SU-DHL-6 (cell line): ENCODE measurements around the gene GPR35.

Source experiments
- EZH2phosphoT487 ChIP-seq: fragments of 200-600 bp; sonication (generic), shearing (Covaris generic); conservative IDR thresholded peaks from 2 replicates; pipeline ENCODE4 v1.6.1; 2018; ENCODE audit warnings: mild to moderate bottlenecking, antibody characterized with exemption, low read length, moderate library complexity, mixed read lengths
- TF ChIP-seq, protein P1 (sequence below): fragments of 200-600 bp; sonication (generic); IDR thresholded peaks from one replicate; pipeline ENCODE4 v1.5.1; 2017; ENCODE audit warnings: antibody characterized with exemption, mild to moderate bottlenecking, low read length, moderate library complexity; ENCODE audit not compliant: insufficient read depth, poor library complexity, severe bottlenecking

DNA sequence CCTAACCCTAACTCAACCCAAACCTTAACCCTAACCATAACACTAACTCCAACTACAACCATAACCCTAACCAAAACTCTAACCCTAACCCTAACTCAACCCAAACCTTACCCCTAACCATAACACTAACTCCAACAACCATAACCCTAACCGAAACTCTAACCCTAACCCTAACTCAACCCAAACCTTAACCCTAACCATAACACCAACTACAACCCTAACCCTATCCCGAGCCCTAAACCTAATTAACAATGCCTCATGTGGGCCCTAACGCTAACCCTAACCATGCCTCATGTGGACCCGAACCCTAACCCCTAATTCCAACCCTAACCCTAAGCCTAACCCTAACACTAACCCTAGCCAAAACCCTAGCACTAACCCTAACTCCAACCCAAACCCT, 11.5 kb upstream of the GPR35 start:
- TF ChIP-seq, protein P1, sequence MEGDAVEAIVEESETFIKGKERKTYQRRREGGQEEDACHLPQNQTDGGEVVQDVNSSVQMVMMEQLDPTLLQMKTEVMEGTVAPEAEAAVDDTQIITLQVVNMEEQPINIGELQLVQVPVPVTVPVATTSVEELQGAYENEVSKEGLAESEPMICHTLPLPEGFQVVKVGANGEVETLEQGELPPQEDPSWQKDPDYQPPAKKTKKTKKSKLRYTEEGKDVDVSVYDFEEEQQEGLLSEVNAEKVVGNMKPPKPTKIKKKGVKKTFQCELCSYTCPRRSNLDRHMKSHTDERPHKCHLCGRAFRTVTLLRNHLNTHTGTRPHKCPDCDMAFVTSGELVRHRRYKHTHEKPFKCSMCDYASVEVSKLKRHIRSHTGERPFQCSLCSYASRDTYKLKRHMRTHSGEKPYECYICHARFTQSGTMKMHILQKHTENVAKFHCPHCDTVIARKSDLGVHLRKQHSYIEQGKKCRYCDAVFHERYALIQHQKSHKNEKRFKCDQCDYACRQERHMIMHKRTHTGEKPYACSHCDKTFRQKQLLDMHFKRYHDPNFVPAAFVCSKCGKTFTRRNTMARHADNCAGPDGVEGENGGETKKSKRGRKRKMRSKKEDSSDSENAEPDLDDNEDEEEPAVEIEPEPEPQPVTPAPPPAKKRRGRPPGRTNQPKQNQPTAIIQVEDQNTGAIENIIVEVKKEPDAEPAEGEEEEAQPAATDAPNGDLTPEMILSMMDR = no peak
- TF ChIP-seq EZH2phosphoT487 = no peak
